GM12873 (cell line): ENCODE data around the gene CBFA2T3.

Experiments used
- TF ChIP-seq, protein P1 (sequence below): IDR thresholded peaks from 2 replicates; pipeline ENCODE4 v1.5.1; 2012; ENCODE audit warnings: low read depth, mild to moderate bottlenecking, moderate library complexity, low read length, control low read depth; ENCODE audit not compliant: insufficient read depth; ENCODE audit errors: missing control alignments

CBFA2T3 gene

DNA sequence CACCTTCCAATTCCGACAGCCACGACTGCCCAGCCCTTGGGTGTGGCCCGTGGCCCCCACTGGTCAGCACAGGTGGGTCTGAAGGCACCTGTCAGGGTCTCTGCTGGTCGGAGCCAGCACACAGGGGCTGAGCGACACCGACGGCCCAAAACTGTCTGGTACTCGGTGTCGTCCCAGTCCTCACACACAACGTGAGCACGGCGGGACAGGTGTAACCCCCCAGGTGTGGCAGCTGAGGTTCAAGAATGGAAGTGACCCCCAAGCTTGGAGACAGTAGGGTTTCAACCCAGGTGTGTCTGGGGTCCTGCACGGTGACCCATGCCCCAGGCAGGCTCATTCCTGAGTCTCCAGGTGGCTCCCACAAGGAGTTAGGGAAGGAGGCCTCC, 121.3 kb downstream of the CBFA2T3 start:
- TF ChIP-seq, protein P1, sequence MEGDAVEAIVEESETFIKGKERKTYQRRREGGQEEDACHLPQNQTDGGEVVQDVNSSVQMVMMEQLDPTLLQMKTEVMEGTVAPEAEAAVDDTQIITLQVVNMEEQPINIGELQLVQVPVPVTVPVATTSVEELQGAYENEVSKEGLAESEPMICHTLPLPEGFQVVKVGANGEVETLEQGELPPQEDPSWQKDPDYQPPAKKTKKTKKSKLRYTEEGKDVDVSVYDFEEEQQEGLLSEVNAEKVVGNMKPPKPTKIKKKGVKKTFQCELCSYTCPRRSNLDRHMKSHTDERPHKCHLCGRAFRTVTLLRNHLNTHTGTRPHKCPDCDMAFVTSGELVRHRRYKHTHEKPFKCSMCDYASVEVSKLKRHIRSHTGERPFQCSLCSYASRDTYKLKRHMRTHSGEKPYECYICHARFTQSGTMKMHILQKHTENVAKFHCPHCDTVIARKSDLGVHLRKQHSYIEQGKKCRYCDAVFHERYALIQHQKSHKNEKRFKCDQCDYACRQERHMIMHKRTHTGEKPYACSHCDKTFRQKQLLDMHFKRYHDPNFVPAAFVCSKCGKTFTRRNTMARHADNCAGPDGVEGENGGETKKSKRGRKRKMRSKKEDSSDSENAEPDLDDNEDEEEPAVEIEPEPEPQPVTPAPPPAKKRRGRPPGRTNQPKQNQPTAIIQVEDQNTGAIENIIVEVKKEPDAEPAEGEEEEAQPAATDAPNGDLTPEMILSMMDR = no peak

DNA sequence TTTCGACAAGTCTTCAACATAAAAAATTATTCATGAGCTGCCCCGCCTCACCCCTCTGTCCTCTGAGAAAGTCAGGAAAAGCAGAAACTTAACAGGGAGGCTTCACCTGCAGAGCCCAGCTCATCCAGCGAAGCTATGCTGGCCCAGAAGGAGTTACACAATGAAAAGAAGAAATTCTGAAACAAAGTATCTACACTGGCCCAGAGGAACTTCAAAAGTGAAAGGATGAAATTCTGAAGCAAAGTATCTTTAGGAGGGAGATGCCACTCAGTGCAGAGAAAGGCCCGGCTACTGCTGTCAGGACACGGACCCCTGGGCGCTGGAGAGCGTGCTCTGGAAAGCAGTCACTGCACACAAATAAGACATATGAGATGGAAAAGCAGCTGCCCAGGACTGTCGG, 121.8 kb downstream of the CBFA2T3 start:
- TF ChIP-seq, protein P1 = no peak

DNA sequence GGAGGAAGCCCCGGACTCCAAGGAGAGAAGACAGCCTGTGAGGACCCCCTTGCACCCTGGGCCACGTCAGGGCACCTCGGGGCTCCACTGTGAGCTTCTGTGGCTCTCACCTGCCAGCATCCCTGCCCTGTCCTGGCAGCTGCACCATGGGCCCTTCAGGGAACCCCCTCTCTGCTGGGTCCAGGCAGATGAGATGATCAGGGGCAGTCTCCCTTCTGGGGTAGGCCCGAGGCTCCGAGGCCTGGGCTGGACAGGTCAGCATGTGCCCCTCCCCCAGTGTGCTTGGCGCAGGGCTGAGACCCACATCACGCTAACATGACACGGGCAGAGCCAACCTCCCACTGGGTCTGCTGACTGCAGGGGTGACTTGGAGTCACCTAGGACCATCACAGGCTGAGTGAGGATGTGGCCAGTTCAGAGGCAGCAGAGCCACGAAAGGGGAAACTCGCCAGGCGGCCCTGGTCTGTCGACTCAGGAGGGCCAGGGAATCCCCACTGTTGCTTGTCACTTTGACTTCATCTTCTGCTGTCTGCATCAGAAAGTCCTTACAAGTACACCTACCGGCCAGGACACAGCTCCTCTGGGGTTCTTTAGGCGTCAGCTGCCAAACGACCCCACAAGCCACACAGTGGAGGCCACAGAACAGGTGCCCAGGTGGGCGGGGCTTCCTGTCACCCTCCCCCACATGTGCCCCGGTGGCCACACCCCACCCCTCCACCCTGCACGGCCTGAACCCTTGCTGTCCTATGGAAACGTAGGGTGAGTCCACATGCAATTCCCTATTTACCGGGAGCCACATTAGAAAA, 122.5 kb downstream of the CBFA2T3 start:
- TF ChIP-seq, protein P1 = no peak

DNA sequence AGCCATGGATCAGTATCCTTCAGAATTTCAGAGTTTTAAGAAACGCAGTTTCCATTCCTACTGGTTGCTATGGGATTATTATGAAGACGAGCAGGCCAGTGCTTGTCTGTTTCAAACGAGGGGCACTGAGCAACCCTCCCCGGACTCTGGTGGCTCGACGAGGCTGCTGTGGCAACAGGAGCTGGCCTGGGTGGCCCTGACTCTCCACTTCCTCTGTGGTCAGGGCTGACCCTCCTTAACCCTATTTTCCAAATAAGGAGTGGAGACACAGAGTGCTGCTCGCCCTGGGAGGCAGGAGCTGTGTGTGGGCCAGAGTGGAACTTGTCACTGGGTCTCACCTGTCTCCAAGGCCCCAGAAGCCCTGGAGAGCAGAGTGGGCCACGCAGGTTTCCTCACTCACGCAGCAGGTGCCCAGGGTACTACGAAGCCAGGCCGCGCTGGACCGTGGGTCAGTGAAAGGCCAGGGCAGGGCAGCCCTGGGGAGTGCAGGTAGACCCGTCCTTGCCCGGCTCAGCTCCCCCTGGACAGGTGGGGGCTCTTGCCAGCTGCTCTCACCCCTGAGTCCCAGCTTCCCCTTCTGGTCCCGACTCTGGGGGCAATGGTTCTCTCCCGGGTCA, 123.6 kb downstream of the CBFA2T3 start:
- TF ChIP-seq, protein P1 = no peak

DNA sequence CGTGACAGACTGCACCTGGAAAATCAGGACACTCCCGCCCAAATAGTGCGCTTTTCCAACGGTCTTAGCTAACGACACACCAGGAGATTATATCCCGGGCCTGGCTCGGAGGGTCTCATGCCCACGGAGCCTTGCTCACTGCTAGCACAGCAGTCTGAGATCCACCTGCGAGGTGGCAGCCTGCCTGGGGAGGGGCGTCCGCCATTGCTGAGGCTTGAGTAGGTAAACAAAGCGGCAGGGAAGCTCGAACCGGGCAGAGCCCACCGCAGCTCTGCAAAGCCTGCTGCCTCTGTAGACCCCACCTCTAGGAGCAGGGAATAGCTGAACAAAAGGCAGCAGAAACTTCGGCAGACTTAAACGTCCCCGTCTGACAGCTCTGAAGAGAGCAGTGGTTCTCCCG, 125.4 kb downstream of the CBFA2T3 start:
- TF ChIP-seq, protein P1 = no peak

DNA sequence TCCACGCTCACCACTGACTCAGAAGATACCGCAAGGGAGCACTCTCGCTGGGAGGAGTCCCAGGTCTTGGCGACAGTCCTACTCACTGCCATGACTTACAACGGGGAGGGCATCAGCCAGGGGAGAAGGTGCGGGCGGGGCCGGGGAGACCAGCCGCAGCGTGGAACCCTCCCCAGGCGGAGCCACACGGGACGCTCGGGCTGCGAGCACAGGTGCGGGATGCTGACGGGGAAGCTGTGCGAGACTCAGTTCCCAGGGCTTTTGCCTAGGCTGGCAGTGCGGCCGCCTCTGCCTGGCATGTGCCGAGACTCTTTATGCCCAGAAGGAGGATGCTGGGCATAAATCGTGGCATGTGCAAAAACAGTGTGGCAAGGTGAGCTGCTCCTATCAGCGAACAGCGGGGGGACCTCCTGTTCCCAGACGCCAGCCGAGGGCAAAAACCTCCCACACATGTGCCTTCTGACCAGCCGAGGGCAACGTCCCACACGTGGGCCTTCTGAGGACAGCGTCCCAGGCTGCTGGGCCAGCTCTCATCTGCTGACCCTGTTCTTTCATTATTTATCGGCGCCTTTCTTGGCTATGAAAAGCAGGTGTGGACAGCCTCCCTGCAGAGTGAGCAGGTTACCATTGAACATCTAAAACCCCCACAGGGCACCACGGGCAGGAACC, 126.3 kb downstream of the CBFA2T3 start:
- TF ChIP-seq, protein P1 = no peak

DNA sequence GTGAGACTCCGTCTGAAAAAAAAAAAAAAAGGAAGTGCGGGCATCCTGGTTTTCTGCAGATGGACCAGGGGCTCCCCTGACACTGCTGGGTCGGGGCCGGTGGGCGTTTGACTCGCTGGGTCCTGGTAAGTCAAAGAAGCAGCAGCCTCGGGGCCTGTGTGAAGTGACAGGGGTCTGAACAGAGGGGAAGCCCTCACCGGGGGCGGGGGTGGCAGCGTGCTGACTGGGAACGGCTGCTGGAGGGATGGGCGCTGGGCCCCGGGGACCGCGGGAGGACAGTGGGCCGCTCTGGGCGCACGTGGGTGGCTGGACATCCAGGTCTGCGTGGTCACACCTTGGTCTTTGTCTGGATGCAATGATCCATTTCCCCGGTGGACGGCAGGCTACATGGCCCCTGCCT, 128.4 kb downstream of the CBFA2T3 start:
- TF ChIP-seq, protein P1 = no peak
